MCF 10A (cell line): ENCODE results near the gene AQP10. TPM values are rescaled to one million over a fixed set of nuclear protein-coding genes. Genes with fewer than 3 reads are reported as not detected.
A peak's percentile ranks its signal among the peaks of the same experiment; 100 is the strongest.

ENCODE experiments used
- Bru-seq: library from RNA; stranded (reverse); fragments of 400-500 nt; gene quantifications from one replicate; lab custom pipeline; 2021; lab: Mats Ljungman, UMichigan
- BruChase-seq, 2 experiments: library from RNA; stranded (reverse); fragments of 400-500 nt; gene quantifications; one replicate each; lab custom pipeline; 2021; lab: Mats Ljungman, UMichigan
- BruUV-seq: library from RNA; stranded (reverse); fragments of 400-500 nt; replicated peaks from 2 replicates; lab custom pipeline; 2021; lab: Mats Ljungman, UMichigan
- CTCF ChIA-PET: fragments of 300-600 bp; sonication (Branson Sonifier 250); formaldehyde crosslinking; extraction: SDS; loops from one replicate; lab custom pipeline; 2021; ENCODE audit warnings: antibody characterized with exemption, inconsistent platforms; lab: Yijun Ruan, JAX
- POLR2A ChIA-PET: fragments of 300-600, 350-650 bp; sonication (Branson Sonifier 250); formaldehyde crosslinking; extraction: SDS; loops from one replicate; lab custom pipeline; 2020; ENCODE audit warnings: antibody characterized with exemption, inconsistent platforms; lab: Yijun Ruan, JAX
- DNase-seq: peaks from one replicate; pipeline ENCODE4 v3.0.0-alpha.2; 2018; ENCODE audit not compliant: unreplicated experiment
- H3K27ac Mint-ChIP-seq: one replicate; pipeline ENCODE4 v1.8.0; 2022; ENCODE audit warnings: mild to moderate bottlenecking, low read depth, mixed read lengths; ENCODE audit not compliant: unreplicated experiment
- H3K27me3 Mint-ChIP-seq: one replicate; pipeline ENCODE4 v1.8.0; 2022; ENCODE audit warnings: mixed read lengths; ENCODE audit not compliant: insufficient read depth, unreplicated experiment
- H3K36me3 Mint-ChIP-seq: one replicate; pipeline ENCODE4 v1.8.0; 2022; ENCODE audit warnings: mild to moderate bottlenecking, moderate library complexity, mixed read lengths; ENCODE audit not compliant: insufficient read depth, unreplicated experiment
- H3K4me1 Mint-ChIP-seq: one replicate; pipeline ENCODE4 v1.8.0; 2022; ENCODE audit warnings: mixed read lengths; ENCODE audit not compliant: insufficient read depth, unreplicated experiment
- H3K4me3 Mint-ChIP-seq: one replicate; pipeline ENCODE4 v1.8.0; 2022; ENCODE audit warnings: mild to moderate bottlenecking, moderate library complexity, mixed read lengths; ENCODE audit not compliant: unreplicated experiment
- H3K9me3 Mint-ChIP-seq: one replicate; pipeline ENCODE4 v1.8.0; 2022; ENCODE audit warnings: mixed read lengths; ENCODE audit not compliant: unreplicated experiment
- intact Hi-C: fragments of 100-400 bp; cut with micrococcal nuclease; formaldehyde crosslinking; loops from 2 replicates; pipeline ENCODE4 v1.14.1; 2022
- long read RNA-seq: library from polyadenylated mRNA; stranded (forward); transcript quantifications from one replicate; pipeline ENCODE4 v2.0.0, GENCODE V29; 2022
- total RNA-seq: library from RNA; stranded (reverse); gene quantifications from 2 replicates; pipeline ENCODE4 v1.2.3, GENCODE V29; 2022
- TF ChIP-seq, protein P1 (sequence below): fragments of 200-600 bp; IDR thresholded peaks from one replicate; pipeline ENCODE4 v1.8.0; 2022; ENCODE audit warnings: antibody characterized with exemption, mild to moderate bottlenecking; ENCODE audit not compliant: unreplicated experiment

The AQP10 gene, protein sequence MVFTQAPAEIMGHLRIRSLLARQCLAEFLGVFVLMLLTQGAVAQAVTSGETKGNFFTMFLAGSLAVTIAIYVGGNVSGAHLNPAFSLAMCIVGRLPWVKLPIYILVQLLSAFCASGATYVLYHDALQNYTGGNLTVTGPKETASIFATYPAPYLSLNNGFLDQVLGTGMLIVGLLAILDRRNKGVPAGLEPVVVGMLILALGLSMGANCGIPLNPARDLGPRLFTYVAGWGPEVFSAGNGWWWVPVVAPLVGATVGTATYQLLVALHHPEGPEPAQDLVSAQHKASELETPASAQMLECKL
- total RNA-seq, result not detected in 2 replicates
- not detected for Bru-seq, nascent RNA
- percentile 17 among the genes with signal in this experiment for BruChase-seq, experiment 1, labeled RNA remaining after a 6-hour chase
- not detected for BruChase-seq, experiment 2, labeled RNA remaining after a 2-hour chase
- long read RNA-seq, result 0 reads

DNA sequence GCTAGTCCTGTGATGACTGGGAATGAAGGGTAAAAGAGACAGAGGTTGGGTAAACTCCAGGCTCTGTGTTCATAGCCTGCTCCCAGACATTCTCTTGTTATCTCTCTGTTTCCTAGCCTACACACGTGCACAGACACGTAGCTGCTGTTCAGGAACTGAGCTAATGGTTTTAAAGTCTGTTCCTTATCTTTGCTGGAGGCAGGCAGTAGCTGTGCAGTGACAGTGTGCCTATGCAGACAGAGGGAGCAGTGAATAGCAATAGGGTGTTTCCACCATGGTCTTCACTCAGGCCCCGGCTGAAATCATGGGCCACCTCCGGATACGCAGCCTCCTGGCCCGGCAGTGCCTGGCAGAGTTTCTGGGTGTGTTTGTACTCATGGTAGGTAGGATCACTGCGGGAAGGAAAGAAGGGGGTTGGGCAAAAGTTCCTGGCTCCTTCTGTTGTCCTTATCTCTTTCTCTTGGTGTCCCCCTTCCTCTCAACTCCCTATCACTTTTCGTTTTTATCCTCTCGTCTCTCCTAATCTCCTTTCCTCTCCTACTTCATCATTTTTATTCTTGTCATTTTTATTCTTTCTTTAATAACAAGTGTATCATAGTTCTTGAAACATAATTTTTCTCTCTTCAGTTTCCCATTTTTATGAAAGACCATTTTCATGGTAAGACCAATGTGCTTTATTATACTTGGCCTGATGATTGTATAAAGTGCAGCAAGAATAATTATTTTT lies at the start of gene AQP10:
Gene AQP10 (plus strand): TSS at position 212 of the 727 bp plus-strand sequence. CDS start 63 bp downstream, at position 275.
- peaks cover 12% of the 10 kb centered on the region for H3K27me3 Mint-ChIP-seq
- H3K4me1 Mint-ChIP-seq, result peaks cover 10% of the 10 kb centered on the region

DNA sequence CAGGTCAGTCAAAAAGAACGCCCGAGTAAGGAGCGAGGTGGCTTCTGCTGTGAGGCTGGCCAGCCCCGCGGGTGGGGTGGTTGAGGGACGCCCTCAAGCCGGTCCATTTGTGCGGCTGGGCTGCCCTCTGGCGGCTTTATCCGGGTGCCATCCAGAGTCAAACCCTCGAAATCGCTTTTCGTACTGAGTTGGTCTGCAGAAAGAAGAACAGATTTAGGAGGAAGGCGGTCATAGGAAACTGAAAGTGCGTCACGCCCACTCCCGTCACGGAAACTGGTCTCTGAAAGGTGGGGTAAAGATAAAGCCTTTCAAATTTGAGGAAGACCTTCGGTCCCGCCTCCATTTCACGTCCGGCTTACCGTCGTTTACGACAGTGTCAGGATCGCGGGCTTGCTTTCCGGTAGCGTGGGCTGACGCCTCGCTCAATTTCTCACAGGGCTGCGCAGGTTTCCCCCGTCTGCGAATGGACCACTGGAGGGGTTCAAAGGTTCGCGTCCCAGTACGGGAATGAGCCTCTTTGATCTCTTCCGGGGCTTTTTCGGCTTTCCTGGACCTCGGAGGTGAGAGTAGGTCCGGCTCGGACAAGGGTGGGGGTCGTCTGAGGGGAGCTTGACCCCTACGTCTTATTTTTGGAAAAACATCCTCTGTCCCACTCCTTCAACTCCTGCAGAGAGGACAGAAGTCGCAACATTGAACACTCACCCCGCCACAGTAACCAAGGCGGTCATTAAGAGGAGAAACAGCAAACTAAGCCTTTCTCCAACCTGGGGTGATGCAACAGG lies 48.5 kb upstream of the AQP10 start, which contains the start of gene HAX1:
Gene HAX1 (plus strand): TSS at position 413 of the 782 bp plus-strand sequence. CDS start 95 bp downstream, at position 508.
- peaks cover 76% of the 10 kb centered on the region for H3K36me3 Mint-ChIP-seq

More for the DNA sequence above, at the start of gene AQP10:
- POLR2A ChIA-PET, result interaction anchor here (0.6 to 0.9 kb wide), 2 partner anchors 103 to 129 kb away, joined by 3 read pairs; partner anchors contain the start of gene TPM3
- no peak for DNase-seq
- intact Hi-C loops, result no loop called here
- no peaks in the 10 kb centered on the region for H3K36me3 Mint-ChIP-seq
- TF ChIP-seq, protein P1, sequence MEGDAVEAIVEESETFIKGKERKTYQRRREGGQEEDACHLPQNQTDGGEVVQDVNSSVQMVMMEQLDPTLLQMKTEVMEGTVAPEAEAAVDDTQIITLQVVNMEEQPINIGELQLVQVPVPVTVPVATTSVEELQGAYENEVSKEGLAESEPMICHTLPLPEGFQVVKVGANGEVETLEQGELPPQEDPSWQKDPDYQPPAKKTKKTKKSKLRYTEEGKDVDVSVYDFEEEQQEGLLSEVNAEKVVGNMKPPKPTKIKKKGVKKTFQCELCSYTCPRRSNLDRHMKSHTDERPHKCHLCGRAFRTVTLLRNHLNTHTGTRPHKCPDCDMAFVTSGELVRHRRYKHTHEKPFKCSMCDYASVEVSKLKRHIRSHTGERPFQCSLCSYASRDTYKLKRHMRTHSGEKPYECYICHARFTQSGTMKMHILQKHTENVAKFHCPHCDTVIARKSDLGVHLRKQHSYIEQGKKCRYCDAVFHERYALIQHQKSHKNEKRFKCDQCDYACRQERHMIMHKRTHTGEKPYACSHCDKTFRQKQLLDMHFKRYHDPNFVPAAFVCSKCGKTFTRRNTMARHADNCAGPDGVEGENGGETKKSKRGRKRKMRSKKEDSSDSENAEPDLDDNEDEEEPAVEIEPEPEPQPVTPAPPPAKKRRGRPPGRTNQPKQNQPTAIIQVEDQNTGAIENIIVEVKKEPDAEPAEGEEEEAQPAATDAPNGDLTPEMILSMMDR, result no peak
- H3K4me3 Mint-ChIP-seq, result no peak within 1 kb of the TSS
- H3K27ac Mint-ChIP-seq, result no peak within 1 kb of the TSS
- CTCF ChIA-PET, result interaction anchor here (0.6 to 1.0 kb wide), 3 partner anchors 10 to 14 kb away, joined by 3 to 6 read pairs (median 4); no protein-coding TSS in a partner anchor
- no peaks in the 10 kb centered on the region for H3K9me3 Mint-ChIP-seq
- BruUV-seq, result no TSS peak

DNA sequence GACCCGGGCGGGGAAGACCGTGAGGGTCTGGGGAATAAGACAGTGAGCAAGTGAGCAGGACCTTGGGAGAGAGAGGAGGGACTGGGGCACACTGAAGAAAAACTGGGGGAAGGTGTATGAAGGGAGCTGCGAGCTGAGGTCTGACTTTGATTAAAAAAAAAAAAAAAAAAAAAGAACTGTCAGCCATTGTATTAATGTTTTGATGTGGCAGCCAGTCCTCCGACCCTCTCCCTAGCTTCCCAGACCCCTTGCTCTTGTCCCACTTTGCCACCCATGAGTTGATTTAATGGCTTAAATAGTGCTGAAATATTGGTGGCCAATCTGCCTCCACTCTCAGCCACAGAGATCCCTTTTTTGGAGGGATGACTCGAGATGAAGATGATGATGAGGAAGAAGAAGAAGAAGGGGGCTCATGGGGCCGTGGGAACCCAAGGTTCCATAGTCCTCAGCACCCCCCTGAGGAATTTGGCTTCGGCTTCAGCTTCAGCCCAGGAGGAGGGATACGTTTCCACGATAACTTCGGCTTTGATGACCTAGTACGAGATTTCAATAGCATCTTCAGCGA lies 47.8 kb upstream of the AQP10 start:
- ChIA-PET CTCF (interaction anchor here (0.6 to 5.0 kb wide), 16 partner anchors 12 to 782 kb away, joined by 3 to 34 read pairs (median 4); no protein-coding TSS in a partner anchor), POLR2A (interaction anchor here (0.6 to 3.8 kb wide), 23 partner anchors 9 to 282 kb away, joined by 3 to 21 read pairs (median 5); partner anchors contain the start of genes IL6R and UBAP2L)
- Mint-ChIP-seq H3K4me1 (peaks cover 29% of the 10 kb centered on the region), H3K9me3 (no peaks in the 10 kb centered on the region), H3K36me3 (peaks cover 69% of the 10 kb centered on the region), H3K27ac (peak overlapping the region; percentile 96), H3K4me3 (peak overlapping the region; percentile 91), H3K27me3 (no peaks in the 10 kb centered on the region)
- intact Hi-C loops, result loop anchor here (1.0 to 5.0 kb wide), 9 partner anchors 52 to 476 kb away; partner anchors contain the start of genes ATP8B2, RAB13, RPS27 and SLC39A1
- no peak for DNase-seq
- TF ChIP-seq, protein P1, result no peak
- no TSS peak for BruUV-seq

More for the DNA sequence above, 48.5 kb upstream of the AQP10 start, which contains the start of gene HAX1:
- Mint-ChIP-seq H3K4me1 (peaks cover 29% of the 10 kb centered on the region), H3K27ac (peak within 1 kb of the TSS; percentile 96), H3K27me3 (no peaks in the 10 kb centered on the region), H3K4me3 (peak within 1 kb of the TSS; percentile 91), H3K9me3 (no peaks in the 10 kb centered on the region)
- CTCF ChIA-PET, result interaction anchor here (0.6 to 5.0 kb wide), 40 partner anchors 9 to 783 kb away, joined by 3 to 34 read pairs (median 4); partner anchors contain the start of gene PMVK
- intact Hi-C loops, result loop anchor here (1.0 to 5.0 kb wide), 9 partner anchors 52 to 475 kb away; partner anchors contain the start of genes ATP8B2, RAB13, RPS27 and SLC39A1
- POLR2A ChIA-PET, result interaction anchor here (0.6 to 3.8 kb wide), 40 partner anchors 8 to 282 kb away, joined by 3 to 21 read pairs (median 4); partner anchors contain the start of genes IL6R, RPS27 and UBAP2L
- BruUV-seq, result TSS peak; percentile 67
- peak; percentile 98 for DNase-seq
- TF ChIP-seq, protein P1, result peak; percentile 96
